Activated T-helper 1 cell treated with anti-CD3 and anti-CD28 coated beads, Interleukin-12 subunit alpha, Interleukin-12 subunit beta, Interleukin-2, Interleukin-4 antibody, amounts not matched to agents 30 ng/mL and 10 ng/mL and 1 ng/mL, durations not matched to agents 14 hours and 24 hours and 36 hours (primary cell): ENCODE data around the gene SLU7. TPM values are rescaled to one million over a fixed set of nuclear protein-coding genes. Genes with fewer than 3 reads are reported as not detected.
A peak's percentile ranks its signal among the peaks of the same experiment; 100 is the strongest.

Experiments used
- DNase-seq: peaks from one replicate; pipeline ENCODE4 v3.0.0; 2021; ENCODE audit warnings: low spot score
- H3K27ac Mint-ChIP-seq: one replicate; pipeline ENCODE4 v1.8.0; 2021; ENCODE audit warnings: mild to moderate bottlenecking, mixed read lengths
- H3K27me3 Mint-ChIP-seq: one replicate; pipeline ENCODE4 v1.8.0; 2022; ENCODE audit warnings: mild to moderate bottlenecking, moderate library complexity, mixed read lengths; ENCODE audit not compliant: insufficient read depth
- H3K36me3 Mint-ChIP-seq: one replicate; pipeline ENCODE4 v1.8.0; 2021; ENCODE audit warnings: low read depth, mixed read lengths
- H3K4me1 Mint-ChIP-seq: one replicate; pipeline ENCODE4 v1.8.0; 2021; ENCODE audit warnings: low read depth, mixed read lengths
- H3K4me3 Mint-ChIP-seq: one replicate; pipeline ENCODE4 v1.8.0; 2021; ENCODE audit warnings: mild to moderate bottlenecking, moderate library complexity, mixed read lengths
- H3K9me3 Mint-ChIP-seq: one replicate; pipeline ENCODE4 v1.8.0; 2021; ENCODE audit warnings: mixed read lengths
- intact Hi-C: fragments of 100-400 bp; cut with micrococcal nuclease; formaldehyde crosslinking; loops from one replicate; pipeline ENCODE4 v1.15.1; 2024
- total RNA-seq: library from RNA; stranded (reverse); gene quantifications from 2 replicates; pipeline ENCODE4 v1.2.3, GENCODE V29; 2022

SLU7 gene
- 37.4 and 47.4 TPM in 2 replicates for total RNA-seq

DNA sequence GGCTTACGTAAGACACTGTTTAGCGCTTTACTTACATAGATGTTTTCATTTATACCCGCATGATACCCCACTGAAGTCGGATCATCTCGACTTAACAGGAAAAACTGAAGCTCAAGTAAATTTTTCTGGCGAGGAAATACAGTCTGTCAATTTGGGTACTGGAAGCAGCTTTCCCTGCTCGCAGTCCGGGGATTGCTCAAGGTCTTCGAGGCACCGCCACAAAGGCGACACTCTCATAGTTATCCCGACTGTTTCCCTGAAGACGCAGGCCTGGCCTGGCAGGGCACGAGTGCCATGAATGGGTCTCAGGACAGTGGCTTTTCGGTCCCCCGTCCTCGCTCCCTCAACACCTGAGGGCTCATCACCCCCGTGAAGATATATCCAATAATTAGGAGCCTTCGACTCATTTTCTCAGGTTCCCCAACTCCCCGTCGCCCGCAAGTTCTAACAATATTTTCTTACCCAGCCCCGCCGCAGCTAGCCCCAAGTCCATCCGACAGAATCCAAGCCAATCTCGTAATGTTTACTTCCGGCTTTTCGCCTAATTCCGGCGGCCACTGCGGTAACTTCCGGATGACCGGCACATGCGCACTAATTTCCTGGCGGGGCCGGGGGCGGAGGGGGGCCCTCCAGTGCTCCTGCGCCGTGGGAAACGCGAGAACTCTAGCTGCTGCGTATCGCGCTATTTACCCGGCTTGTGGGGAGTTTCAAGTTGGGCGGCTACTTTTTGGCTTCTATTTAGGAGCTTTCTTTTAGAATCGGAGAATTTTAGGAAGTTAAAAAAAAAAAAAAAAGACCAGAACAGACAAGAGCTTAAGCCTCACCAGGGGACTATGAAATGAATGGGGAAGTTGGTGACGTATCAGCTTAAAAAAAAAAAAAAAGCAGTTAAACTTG lies at the start of gene SLU7:
TSS of gene SLU7 (minus strand) at position 521 of the 897 bp plus-strand sequence. CDS start 3,787 bp downstream, outside the sequence.
- peak; percentile 91 for DNase-seq
- Mint-ChIP-seq H3K4me3 (peak within 1 kb of the TSS; percentile 94), H3K27ac (peak within 1 kb of the TSS; percentile 95), H3K36me3 (peaks cover 16% of the 10 kb centered on the region), H3K27me3 (no peaks in the 10 kb centered on the region), H3K9me3 (no peaks in the 10 kb centered on the region), H3K4me1 (peaks cover 77% of the 10 kb centered on the region)
- intact Hi-C loops: loop anchor here (1.0 to 10.0 kb wide), 5 partner anchors 19 to 964 kb away; partner anchors contain the start of genes FAM200C and TTC1

DNA sequence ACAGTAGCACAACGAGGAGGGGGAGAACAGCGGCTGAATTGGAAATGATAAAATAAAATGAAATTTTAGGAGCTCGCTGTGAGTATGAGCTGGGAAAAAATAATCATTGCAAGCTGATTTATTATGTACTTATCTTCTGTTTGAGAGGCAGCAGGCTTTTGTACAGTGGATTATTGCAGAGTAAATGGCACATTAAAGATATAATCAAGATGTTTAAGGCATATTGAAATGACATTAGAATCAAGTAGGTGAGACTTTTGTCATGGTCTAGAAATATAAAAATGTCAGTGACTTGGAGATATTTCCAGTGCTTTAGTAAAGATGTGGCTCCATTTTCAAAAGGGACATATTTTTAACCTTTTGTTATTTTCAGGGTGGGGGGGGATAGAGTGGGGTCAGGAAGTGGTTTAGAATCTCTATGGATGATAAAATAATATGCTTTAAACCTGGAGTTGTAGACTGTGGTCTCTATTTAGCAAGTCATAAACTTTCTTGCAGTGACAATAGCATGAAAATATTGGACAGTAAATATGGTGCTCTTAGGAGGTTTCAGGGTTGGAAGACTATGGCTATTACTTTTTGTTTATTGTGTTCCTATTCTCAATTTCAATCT lies 49.6 kb upstream of the SLU7 start:
- peak overlapping the region; percentile 100 for H3K27ac Mint-ChIP-seq
- intact Hi-C loops: loop anchor here (1.0 to 2.0 kb wide), 8 partner anchors 9 to 1262 kb away; partner anchors contain the start of genes SLU7 and TTC1
- peak overlapping the region; percentile 100 for H3K4me3 Mint-ChIP-seq
- peaks cover 39% of the 10 kb centered on the region for H3K36me3 Mint-ChIP-seq
- H3K27me3 Mint-ChIP-seq: no peaks in the 10 kb centered on the region
- no peaks in the 10 kb centered on the region for H3K9me3 Mint-ChIP-seq
- peaks cover 72% of the 10 kb centered on the region for H3K4me1 Mint-ChIP-seq
- no peak for DNase-seq

DNA sequence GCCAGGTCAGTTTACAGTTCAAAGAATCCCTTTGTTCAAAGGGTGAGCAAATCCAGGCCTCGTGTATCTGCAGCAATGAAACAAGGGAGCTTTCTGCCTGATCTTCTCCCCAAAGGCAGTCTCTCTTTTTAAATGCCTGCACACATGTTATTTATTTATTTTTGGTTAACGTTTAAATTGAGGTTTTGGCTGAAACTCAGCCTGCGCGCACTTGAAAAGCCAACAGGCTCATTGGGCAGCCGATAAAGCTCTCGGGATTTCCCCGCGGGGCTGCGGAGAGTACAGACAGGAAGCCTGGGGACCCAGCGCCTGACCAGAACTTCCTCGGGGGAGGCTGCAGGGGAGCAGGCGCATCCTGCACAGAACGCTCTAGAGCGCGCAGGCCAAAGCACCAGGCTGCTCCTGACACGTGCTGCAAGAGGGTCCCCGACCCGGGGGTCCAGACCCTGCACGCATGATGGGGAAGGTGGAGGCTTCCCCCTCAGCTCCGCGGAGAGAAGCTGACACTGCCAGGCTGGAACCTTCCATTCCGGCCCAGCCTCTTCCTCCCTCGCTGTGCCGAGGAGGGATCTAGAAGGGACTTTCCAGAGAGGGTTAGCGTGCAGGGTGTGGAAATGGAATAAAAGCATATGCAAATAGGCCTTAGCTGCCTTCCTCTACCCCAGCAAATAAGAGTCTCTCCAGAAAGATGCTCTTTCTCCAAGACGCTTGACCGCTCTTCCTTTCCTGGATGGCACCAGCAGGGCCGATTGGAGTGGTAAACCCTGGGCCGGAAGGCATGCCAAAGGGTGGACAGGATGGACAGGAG lies 48.9 kb upstream of the SLU7 start:
- H3K9me3 Mint-ChIP-seq: no peaks in the 10 kb centered on the region
- peaks cover 68% of the 10 kb centered on the region for H3K4me1 Mint-ChIP-seq
- H3K27ac Mint-ChIP-seq: peak overlapping the region; percentile 100
- peaks cover 33% of the 10 kb centered on the region for H3K36me3 Mint-ChIP-seq
- intact Hi-C loops: loop anchor here (1.0 to 2.0 kb wide), 10 partner anchors 10 to 1261 kb away; partner anchors contain the start of genes SLU7 and TTC1
- no peaks in the 10 kb centered on the region for H3K27me3 Mint-ChIP-seq
- peak overlapping the region; percentile 100 for H3K4me3 Mint-ChIP-seq
- DNase-seq: peak; percentile 85

- no peak for DNase-seq
- Mint-ChIP-seq H3K27me3 (no peaks in the 10 kb centered on the region), H3K9me3 (no peaks in the 10 kb centered on the region), H3K4me1 (peaks cover 67% of the 10 kb centered on the region), H3K36me3 (peaks cover 33% of the 10 kb centered on the region), H3K27ac (peak overlapping the region; percentile 100), H3K4me3 (peak overlapping the region; percentile 100)
- intact Hi-C loops: loop anchor here (1.0 kb wide), 2 partner anchors 17 to 72 kb away; no protein-coding TSS in a partner anchor
Observed at GRCh38 chr5:160466889-160467554, 48.1 kb upstream of the SLU7 start.

DNA sequence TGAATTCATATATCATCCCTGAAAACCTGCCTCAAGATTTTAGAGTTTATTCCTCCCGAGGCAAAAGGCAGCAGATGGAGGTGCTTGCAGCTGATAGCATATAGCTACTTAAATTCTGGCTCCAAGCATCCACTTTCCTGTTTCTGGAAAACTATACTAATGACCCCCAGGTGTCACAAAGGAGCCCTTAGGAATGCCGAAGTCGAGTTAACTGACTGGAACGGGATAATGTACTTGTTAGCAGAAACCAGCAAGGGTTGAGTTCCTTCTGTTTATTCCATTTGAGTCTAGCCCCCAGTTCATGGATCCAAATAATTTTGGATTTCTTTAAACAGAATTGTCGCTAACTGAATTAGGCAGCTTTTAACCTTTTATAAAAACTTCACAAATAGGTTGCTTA lies 47.2 kb upstream of the SLU7 start:
- Mint-ChIP-seq H3K4me1 (peaks cover 60% of the 10 kb centered on the region), H3K27me3 (no peaks in the 10 kb centered on the region), H3K27ac (peak overlapping the region; percentile 50), H3K4me3 (no peak overlapping the region), H3K9me3 (no peaks in the 10 kb centered on the region), H3K36me3 (peaks cover 26% of the 10 kb centered on the region)
- DNase-seq: no peak
- intact Hi-C loops: no loop called here

DNA sequence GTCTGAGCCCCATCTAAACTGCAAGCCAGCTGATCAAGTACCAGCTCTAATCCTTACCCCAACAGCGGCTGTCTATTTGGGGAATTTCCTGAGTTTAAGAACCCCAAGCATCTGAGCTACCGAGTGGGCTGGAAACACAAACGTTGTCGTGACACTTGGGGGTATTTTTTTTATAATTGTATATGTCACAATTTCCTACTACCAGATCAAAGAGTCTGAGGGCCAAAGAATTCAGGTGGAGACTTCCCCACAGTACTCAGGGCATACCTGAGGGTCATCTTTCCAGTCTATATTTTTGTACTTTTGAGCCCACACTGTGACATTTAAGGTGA lies 45.6 kb upstream of the SLU7 start:
- H3K4me1 Mint-ChIP-seq: peaks cover 59% of the 10 kb centered on the region
- peak overlapping the region; percentile 26 for H3K27ac Mint-ChIP-seq
- H3K27me3 Mint-ChIP-seq: no peaks in the 10 kb centered on the region
- intact Hi-C loops: no loop called here
- peak overlapping the region; percentile 51 for H3K4me3 Mint-ChIP-seq
- no peaks in the 10 kb centered on the region for H3K9me3 Mint-ChIP-seq
- peaks cover 11% of the 10 kb centered on the region for H3K36me3 Mint-ChIP-seq
- DNase-seq: no peak

DNA sequence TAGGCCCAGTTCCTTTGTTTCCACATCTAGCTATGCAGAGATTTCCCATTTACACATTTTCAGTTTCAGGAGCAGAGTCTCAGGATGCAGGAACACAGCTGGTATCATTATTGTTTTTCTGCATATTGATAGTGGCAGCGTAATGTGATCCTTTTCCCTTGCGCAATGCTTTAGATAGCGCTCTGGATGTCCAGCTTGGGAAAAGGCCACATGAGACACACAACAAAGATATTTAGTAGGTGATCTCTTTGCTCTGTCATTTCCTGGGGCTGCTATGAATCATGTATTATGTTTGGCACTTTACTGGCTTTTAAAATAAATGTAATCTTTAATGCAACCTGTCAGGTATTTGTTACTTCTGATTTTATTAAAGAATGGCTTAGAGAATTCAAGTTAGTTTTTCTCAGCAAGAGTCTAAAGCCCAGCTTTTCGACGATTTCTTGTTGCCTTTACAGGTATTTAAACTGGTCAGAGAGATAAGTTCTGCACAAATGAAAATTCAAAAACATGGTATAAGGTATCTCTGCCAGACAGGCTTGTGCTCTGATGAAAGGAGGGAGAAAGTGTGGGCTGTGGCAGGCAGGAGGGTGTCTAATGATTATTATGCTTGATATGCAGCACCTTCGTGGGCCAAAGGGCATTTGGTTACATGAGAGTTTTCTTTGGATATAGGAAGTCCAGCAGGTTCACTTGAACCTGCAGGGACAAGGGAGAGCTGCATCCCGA lies 45.0 kb upstream of the SLU7 start:
- peaks cover 64% of the 10 kb centered on the region for H3K4me1 Mint-ChIP-seq

DNA sequence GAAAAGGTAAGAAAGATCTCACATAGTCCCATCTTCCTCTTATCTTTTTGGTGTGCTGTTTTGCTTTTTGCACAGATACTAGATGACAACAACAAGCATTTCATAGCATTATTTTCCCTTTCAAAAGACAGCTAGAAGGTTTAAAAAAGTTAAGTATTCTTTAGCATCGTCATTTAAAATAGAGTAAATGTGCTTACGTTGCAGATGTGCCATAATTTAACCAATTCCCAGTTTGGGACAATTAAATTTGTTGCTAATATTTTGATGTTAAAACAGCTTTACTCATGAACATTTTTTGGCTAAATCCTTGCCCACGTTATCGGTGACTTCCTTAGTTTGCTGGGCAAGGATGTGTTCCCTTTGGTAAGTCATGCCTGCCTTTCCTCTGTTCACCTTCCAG lies 44.3 kb upstream of the SLU7 start:
- H3K4me3 Mint-ChIP-seq: no peak overlapping the region
- no peak overlapping the region for H3K27ac Mint-ChIP-seq
- H3K4me1 Mint-ChIP-seq: peaks cover 66% of the 10 kb centered on the region
- H3K9me3 Mint-ChIP-seq: no peaks in the 10 kb centered on the region
- DNase-seq: no peak
- intact Hi-C loops: no loop called here
- peaks cover 7% of the 10 kb centered on the region for H3K36me3 Mint-ChIP-seq
- H3K27me3 Mint-ChIP-seq: no peaks in the 10 kb centered on the region

More for the DNA sequence above, 45.0 kb upstream of the SLU7 start:
- Mint-ChIP-seq H3K36me3 (peaks cover 8% of the 10 kb centered on the region), H3K27me3 (no peaks in the 10 kb centered on the region), H3K4me3 (peak overlapping the region; percentile 51), H3K9me3 (no peaks in the 10 kb centered on the region), H3K27ac (peak overlapping the region; percentile 26)
- DNase-seq: no peak
- intact Hi-C loops: no loop called here

- Mint-ChIP-seq H3K9me3 (no peaks in the 10 kb centered on the region), H3K4me3 (peak overlapping the region; percentile 19), H3K27me3 (no peaks in the 10 kb centered on the region), H3K36me3 (peaks cover 5% of the 10 kb centered on the region), H3K4me1 (peaks cover 61% of the 10 kb centered on the region), H3K27ac (peak overlapping the region; percentile 67)
- DNase-seq: no peak
- intact Hi-C loops: no loop called here
Observed at GRCh38 chr5:160462167-160462566, 43.3 kb upstream of the SLU7 start.

DNA sequence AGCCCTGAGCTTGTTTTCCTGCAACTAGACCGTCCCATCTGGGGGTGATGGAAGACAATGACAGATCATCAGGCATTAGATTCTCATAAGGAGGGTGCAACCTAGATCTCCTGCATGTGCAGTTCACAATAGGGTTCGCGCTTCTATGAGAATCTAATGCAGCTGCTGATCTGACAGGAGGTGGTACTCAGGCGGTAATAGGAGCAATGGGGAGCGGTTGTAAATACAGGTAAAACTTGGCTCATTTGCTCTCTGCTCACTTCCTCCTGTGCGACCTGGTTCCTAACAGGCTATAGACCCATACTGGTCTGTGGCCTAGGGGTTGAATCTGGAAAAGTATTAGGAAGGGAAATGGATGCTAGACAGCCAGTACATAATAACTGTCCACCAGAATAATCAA lies 42.5 kb upstream of the SLU7 start:
- Mint-ChIP-seq H3K4me1 (peaks cover 59% of the 10 kb centered on the region), H3K4me3 (no peak overlapping the region), H3K27me3 (no peaks in the 10 kb centered on the region), H3K36me3 (peaks cover 5% of the 10 kb centered on the region), H3K27ac (no peak overlapping the region), H3K9me3 (no peaks in the 10 kb centered on the region)
- intact Hi-C loops: no loop called here
- no peak for DNase-seq

DNA sequence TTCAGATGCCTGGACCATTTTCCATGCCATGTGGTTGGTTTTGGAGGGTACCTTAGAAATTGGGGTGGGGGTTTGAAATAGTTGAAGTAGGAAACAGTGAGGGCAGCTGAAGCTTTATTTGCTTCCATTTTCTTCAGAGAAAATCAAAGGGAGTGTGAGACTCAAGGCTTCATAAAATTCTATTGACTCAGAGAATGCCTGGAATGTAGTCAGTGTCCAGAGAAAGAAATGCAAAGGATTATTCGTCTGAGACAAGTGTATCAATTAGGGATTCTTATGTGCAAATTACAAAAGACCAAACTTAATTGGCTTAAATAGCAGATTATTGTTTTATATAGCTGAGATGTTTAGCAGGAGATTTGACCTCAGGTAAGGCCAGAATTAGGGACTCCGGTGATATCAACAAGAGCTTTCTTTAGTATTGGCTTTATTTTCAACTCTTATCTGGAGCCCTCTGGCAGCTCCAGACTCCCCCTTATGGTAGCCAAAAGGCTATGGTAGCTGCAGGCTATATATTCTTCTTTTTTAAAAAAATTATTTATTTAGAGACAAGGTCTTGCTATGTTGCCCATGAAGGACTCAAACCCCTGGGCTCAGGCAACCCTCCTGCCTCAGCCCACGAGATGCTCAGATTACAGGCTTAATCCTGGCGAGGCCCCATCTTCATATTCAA lies 41.6 kb upstream of the SLU7 start:
- no peak for DNase-seq
- intact Hi-C loops: no loop called here
- Mint-ChIP-seq H3K4me3 (no peak overlapping the region), H3K27ac (no peak overlapping the region), H3K27me3 (no peaks in the 10 kb centered on the region), H3K9me3 (no peaks in the 10 kb centered on the region), H3K4me1 (peaks cover 59% of the 10 kb centered on the region), H3K36me3 (peaks cover 5% of the 10 kb centered on the region)
